HG02870 (cell line): ENCODE data around the gene ACKR2.

Experiments used
- ATAC-seq: cut with Tn5 transposase; IDR thresholded peaks from one replicate; pipeline ENCODE4 v1.9.1; 2021; ENCODE audit warnings: mild to moderate bottlenecking, moderate library complexity; ENCODE audit not compliant: unreplicated experiment

The ACKR2 gene, protein sequence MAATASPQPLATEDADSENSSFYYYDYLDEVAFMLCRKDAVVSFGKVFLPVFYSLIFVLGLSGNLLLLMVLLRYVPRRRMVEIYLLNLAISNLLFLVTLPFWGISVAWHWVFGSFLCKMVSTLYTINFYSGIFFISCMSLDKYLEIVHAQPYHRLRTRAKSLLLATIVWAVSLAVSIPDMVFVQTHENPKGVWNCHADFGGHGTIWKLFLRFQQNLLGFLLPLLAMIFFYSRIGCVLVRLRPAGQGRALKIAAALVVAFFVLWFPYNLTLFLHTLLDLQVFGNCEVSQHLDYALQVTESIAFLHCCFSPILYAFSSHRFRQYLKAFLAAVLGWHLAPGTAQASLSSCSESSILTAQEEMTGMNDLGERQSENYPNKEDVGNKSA

DNA sequence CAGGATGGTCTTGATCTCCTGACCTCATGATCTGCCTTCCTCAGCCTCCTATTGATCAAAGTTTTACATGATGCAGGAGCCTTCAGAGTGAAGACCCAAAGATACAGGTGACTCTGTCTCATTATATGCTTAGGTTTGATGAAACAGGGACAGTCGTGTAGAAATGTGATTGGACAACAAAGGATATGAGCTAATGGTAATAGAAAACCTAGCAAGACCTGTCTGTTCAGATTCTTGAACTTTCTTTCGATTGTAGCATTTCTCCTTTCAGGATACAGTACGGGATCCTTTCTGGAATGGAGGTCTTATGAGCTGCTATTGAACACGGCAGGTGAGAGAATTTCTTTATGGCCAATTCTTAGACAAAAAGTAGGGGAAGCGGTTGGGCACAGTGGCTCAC is at the start of gene ACKR2:
Gene ACKR2, plus strand, starts transcription at position 244 of the 400 bp plus-strand sequence. CDS start 55,058 bp downstream, outside the sequence.
- ATAC-seq, result no peak

DNA sequence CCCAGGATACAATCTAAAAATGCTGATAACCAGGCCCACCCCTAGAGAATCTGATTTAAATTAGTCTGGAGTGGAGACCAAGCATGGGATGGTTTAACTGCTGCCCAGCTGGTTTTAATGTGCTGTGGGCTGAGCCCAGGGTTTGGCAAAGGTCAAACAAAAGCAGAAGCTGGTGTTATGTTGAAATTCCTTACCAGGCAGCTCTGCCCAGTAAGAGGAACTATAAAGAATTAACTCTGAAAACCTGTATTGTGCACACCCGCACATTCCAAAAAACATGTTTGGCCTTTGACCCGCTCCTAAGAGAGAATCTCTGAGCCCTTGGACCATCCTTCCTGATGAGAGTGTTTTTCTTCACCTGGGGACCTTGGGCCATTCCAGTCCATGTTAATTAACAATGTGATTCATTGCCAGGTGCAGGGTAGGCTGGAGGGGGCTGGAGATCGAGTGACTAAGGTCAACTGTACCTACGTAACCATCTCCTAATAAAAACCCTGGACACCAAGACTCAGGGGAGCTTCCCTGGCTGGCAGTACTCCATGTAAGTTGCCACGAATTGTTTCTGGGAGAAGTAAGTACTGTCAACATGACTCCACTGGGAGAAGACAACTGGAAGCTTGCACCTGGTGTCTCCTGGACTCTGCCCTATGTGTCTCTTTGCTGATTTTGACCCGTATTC is 47.1 kb upstream of the ACKR2 start:
- no peak for ATAC-seq

DNA sequence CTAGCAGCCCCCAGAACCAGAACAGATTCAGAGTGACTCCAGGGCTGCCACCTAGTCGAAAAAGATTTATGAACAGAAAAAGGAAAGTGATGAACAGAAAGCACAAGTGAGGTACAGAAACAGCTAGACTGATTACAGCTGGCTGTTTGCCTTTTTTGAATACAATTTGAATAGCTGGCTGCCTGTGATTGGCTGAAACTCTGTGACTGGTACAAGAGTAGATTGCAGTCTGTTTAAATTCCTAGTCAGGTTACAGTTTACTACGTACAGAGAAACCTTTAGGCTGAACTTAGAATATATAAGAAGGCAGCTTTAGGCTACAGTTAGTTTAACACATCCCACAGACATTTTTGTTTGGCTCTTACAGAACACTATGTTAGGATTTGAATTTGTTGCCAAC is 46.2 kb upstream of the ACKR2 start:
- no peak for ATAC-seq

DNA sequence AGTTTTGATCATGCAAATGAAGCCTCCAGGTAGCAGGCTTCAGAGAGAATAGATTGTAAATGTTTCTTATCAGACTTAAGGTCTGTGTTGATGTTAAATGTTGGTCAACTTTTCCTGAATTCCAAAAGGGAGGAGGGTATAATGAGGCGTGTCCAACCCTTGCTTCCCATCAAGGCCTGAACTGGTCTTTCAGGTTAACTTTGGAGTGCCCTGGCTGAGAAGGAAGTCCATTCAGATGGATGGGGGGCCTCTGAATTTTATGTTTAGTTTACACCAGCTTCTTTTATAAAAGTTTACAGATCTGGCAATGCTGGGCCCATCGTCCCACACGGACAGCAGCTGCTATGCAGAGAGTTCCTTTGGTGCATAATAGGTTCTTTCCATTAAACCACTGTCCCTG is 45.1 kb upstream of the ACKR2 start:
- ATAC-seq, result no peak

DNA sequence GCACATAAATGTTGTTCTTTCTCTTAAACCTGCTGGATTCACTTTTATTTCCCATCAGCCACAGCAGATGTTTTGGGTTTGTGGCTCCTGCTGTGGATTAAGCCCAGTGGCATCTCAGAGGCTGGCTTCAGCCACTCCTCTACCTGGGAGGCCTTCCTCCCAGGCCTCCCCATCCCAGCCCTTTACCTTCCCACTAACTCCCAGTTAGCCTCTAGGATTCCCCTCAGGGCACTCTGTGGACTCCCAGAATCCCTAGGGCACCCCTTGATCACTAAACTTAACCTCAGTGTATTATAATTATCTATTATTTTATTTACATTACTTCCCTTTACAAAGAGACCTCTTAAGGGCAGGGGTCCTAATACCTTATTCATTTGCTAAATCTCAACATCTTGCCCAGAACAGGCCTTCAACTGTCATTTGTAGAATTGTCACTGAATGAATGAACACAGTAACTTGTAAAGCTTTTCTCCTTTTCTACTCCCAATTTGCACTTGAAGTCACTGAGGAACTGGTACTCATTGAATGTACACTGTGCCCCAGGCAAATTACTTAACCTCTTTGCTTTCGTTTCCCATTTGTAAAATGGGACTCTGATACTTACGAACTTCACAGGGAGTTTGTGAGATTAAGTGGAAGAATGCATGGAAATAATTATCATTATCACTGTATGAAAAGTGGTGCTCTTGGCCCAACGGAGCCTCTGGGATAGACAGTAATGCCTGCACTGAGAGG is 44.5 kb upstream of the ACKR2 start:
- ATAC-seq, result no peak

- ATAC-seq, result no peak
Measured at GRCh38 chr3:42769477-42770131, 39.6 kb upstream of the ACKR2 start.

DNA sequence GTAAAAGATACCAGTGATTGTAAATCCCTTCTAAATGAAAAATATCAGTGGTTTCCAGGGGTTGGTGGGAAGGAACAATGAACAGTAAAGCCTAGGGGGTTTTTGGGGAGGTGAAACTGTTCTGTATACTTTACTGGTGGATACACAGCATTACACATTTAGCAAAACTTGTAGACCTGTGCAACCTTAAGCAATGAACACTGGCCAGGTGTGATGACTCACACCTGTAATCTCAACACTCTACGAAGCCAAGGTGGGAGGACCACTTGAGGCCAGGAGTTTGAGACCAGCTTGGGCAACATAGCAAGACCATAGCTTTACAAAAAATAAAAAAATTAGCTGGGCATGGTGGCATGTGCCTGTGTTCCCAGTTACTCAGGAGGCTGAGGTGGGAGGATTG is 38.0 kb upstream of the ACKR2 start:
- no peak for ATAC-seq

- ATAC-seq, result peak; percentile 97
Measured at GRCh38 chr3:42772670-42773408, 36.4 kb upstream of the ACKR2 start, which contains the start of gene CCDC13. CCDC13 (minus strand) TSS chr3:42773253; CDS start chr3:42758345, 14,908 bp downstream.

DNA sequence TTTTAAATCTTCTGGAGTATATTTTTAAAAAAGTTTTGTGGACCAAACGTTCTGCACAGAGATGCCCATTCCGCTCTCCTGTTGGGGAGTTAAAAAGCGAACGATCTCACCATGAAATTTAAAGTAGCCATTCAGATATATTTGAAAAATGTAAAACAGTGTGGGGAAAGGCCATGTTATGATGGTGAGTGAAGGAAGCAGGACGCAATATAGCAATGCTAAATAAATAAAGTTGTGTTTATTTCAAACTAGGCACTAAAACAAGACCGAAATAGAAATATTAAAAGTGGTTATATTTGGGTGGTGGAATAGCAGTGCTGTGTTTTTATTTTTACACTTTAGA is 35.9 kb upstream of the ACKR2 start:
- ATAC-seq, result peak; percentile 6

DNA sequence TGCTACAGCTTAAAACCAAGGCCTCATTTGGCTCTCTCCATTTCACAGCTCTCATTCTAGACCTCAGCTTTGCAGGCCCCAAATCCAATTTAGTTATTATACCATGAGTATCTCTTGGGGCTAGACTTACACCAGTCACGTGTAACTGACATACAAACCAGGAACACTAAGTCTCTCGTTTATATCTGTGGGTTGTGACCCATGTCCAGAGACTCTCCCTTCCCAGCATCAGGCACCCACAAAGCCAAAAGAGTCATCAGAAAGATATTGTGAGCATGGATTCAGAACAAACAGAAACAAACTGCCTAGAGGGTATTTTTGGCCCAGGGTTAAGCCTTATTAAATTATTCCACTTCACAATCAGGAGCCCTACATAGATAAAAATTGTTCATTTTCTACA is 30.6 kb upstream of the ACKR2 start:
- ATAC-seq, result no peak

DNA sequence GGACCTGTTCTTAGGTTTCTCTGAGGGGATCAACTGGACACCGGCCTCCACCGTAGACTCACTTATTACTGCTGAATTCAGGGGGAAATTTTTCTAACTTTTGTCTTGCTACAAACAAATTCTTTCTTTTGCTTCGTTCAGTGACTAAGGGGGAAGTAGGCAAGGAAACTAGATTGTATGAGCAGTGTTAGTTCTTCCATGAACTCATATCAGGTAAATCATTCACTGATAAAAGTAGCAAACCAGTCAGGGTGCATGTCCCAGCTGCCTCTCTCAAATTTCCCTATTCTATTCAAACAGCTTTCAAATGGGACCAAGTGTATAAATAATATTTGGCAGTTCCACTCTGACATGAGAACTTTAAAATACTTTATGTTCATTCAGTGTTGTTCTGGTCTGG is 28.8 kb upstream of the ACKR2 start:
- ATAC-seq, result no peak

DNA sequence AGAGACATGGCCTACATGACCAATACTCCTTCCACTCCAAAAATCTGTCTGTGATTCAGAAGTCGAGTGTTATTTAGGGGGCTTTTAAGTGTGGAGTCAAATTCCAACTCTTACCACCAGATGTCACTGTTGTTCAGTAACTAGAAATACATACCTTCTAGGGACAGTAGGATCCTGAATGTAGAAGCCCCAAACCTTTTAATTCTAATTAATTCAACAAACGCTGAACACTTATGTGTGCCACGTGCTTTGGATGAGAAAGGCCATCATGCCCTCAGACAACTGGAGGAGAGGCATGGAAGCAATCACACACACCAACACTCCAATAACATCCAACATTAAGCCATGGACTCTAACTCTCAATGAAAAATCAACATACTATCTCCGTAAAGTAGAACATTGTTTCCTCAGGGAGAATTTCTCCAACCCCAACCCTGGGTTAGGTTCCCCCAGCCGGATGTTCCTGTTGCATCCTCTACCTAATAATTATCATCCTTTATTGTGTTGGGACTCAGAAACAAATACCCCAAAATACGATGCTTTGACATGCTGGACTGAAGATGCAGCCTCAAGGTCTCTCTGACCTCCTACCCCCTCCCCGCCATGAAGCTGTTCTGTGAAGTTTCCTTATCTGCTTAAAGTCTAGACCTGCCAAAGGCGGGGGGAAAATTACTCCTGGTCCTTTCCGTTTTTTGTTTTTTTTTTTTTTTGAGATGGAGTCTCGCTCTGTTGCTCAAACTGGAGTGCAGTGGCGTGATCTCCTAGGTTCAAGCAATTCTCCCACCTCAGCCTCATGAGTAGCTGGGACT is 28.1 kb upstream of the ACKR2 start:
- ATAC-seq, result no peak

- ATAC-seq, result no peak
Measured at GRCh38 chr3:42786212-42786611, 23.0 kb upstream of the ACKR2 start.

- no peak for ATAC-seq
Measured at GRCh38 chr3:42786631-42787030, 22.6 kb upstream of the ACKR2 start.

DNA sequence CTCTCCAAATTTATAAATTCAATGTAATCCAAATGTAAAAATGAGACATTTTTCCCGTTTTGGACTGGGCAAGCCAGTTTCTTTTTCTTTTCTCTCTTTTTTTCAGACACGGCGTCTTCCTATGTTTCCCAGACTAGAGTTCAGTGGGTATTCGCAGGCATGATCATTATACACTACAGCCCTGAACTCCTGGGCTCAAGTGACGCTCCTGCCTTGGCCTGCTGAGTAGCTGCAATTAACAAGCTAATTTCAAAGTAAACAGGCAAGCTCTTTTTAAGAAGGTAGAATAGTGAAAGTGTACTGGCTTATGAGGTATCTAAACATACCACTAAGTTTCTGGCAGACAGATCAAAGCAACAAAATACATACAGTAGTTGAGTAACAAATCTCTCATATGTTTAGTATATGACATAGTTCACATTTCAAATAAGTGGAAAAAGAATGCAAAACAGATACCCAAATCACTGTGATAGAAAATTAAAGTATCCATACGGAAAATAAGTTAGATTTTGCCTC is 18.5 kb upstream of the ACKR2 start:
- ATAC-seq, result no peak

GRCh38 chr3:42795621-42796181 is 13.5 kb upstream of the ACKR2 start:
- ATAC-seq, result no peak

DNA sequence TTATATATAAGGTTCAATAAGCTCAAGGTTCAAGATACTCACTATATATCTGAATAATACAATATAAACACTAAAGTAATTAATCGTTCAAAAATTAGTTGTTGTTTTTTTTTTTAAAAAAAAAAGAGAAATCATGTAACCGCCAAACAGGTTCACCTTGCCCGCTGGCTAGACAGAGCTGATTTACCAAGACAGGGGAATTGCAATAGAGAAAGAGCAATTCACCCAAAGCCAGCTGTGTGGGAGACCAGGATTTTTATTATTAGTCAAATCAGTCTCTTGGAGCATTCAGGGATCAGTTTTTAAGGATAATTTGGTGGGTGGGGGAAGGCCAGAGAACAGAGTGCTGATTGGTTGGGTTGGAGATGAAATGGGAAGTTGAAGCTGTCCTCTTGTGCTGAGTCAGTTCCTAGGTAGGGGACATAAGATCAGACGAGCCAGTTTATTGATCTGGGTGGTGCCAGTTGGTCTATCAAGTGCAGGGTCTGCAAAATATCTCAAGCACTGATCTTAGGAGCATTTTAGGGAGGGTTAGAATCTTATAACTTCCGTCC is 12.8 kb upstream of the ACKR2 start:
- no peak for ATAC-seq

- no peak for ATAC-seq
Measured at GRCh38 chr3:42799376-42799775, 9.9 kb upstream of the ACKR2 start.

DNA sequence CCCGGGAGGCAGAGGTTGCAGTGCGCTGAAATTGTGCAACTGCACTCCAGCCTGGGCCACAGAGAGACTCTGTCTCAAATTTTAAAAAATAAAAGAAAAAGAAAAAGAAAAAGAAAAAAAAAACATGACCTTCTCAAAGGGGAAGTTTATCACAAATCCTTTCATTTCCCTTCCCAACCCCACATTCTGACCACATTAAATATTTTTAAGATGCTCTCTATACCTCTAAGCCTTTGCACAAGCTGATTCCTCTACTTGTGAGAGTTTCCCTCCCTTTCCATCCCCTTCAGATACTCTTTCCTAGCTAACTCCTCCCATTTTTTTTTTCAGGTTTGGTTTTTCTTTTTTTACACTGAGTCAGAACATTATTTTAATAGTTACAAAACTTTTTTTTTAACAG is 9.0 kb upstream of the ACKR2 start:
- ATAC-seq, result no peak
